ENCODE results near the gene S100A3. TPM values are rescaled to one million over a fixed set of nuclear protein-coding genes. Genes with fewer than 3 reads are reported as not detected.

S100A3 gene
- total RNA-seq, 1 experiment from 2014 or later, result 0.33 TPM

DNA sequence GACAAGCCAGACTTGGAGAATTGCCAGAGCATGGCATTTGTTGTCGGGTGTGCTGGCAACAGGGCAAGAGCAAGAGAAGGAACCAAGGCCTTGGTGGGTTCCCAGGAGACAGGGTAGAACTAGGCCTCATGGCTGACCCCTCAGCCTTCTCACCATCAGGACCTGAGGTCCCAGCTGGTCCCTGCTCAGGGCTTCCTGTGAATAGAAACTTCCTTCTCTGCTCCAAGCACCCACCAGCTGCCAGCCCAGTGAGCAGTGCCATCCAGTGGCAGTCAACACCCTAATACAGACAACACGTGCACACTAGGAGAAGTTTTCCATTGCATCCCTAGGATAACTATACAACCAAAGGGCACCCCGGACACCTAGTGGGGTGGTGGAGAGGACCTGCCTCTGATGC, 36.0 kb downstream of the S100A3 start:
- peaks cover 8% of the 10 kb centered on the region; the same call in 1 of the 2 replicates for H3K4me1 Mint-ChIP-seq
- no peak overlapping the region for H3K4me3 Mint-ChIP-seq
- POLR2A ChIA-PET, result no interaction called here
- H3K9me3 Mint-ChIP-seq, result no peaks in the 10 kb centered on the region
- no peak for TF ChIP-seq ZNF138 (CRISPR knock-in tag; conservative IDR thresholded peaks at IDR 0.05)
- no peak for TF ChIP-seq NR1H2 (CRISPR knock-in tag; IDR thresholded peaks at IDR 0.05)
- TF ChIP-seq ELF4 (CRISPR knock-in tag; IDR thresholded peaks at IDR 0.05; ENCODE audit: low read depth), result no peak
- TF ChIP-seq ETV6 (CRISPR knock-in tag; IDR thresholded peaks at IDR 0.05), result no peak
- TF ChIP-seq ZNF425 (CRISPR knock-in tag; conservative IDR thresholded peaks at IDR 0.05), result no peak
- TF ChIP-seq ZNF281 (CRISPR knock-in tag; IDR thresholded peaks at IDR 0.05), result no peak
- no peak for TF ChIP-seq EMX1 (CRISPR knock-in tag; IDR thresholded peaks at IDR 0.05)
- TF ChIP-seq TP53 (CRISPR knock-in tag; IDR thresholded peaks at IDR 0.05), result no peak
- TF ChIP-seq IRF2 (CRISPR knock-in tag; IDR thresholded peaks at IDR 0.05; ENCODE audit: borderline replicate concordance, low read depth), result no peak
- no peak for TF ChIP-seq ESRRA (CRISPR knock-in tag; IDR thresholded peaks at IDR 0.05; ENCODE audit: borderline replicate concordance)
- TF ChIP-seq JUN (CRISPR knock-in tag; IDR thresholded peaks at IDR 0.05), result no peak
- DNase-seq (ENCODE audit: low spot score), result no peak
- CTCF ChIA-PET, result interaction anchor here (1.5 to 2.3 kb wide), 2 partner anchors 18 to 114 kb away, joined by 5 to 7 read pairs; partner anchors contain the start of gene S100A13
- no peak overlapping the region for H3K27ac Mint-ChIP-seq
- peaks cover 58% of the 10 kb centered on the region for H3K27me3 Mint-ChIP-seq (ENCODE audit: low read depth)
- no peaks in the 10 kb centered on the region for H3K36me3 Mint-ChIP-seq
- no peak for ATAC-seq

- TF ChIP-seq SP1 (CRISPR knock-in tag; conservative IDR thresholded peaks at IDR 0.05) (peak; percentile 44; the same call in 1 of the 2 replicates), USF1 (CRISPR knock-in tag; IDR thresholded peaks at IDR 0.05) (peak; percentile 20; the same call in 1 of the 2 replicates), FOXK1 (CRISPR knock-in tag; IDR thresholded peaks at IDR 0.05) (no peak), CTCF (IDR thresholded peaks at IDR 0.05) (peak; percentile 81), ZNF232 (CRISPR knock-in tag; IDR thresholded peaks at IDR 0.05) (no peak)
- TF ChIP-seq, protein P1, sequence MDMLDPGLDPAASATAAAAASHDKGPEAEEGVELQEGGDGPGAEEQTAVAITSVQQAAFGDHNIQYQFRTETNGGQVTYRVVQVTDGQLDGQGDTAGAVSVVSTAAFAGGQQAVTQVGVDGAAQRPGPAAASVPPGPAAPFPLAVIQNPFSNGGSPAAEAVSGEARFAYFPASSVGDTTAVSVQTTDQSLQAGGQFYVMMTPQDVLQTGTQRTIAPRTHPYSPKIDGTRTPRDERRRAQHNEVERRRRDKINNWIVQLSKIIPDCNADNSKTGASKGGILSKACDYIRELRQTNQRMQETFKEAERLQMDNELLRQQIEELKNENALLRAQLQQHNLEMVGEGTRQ (CRISPR knock-in tag; IDR thresholded peaks at IDR 0.05), result peak; percentile 75
- TF ChIP-seq, protein P2, sequence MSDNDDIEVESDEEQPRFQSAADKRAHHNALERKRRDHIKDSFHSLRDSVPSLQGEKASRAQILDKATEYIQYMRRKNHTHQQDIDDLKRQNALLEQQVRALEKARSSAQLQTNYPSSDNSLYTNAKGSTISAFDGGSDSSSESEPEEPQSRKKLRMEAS (CRISPR knock-in tag; IDR thresholded peaks at IDR 0.05), result peak; percentile 89
- Mint-ChIP-seq H3K4me3 (no peak overlapping the region), H3K9me3 (no peaks in the 10 kb centered on the region), H3K27ac (no peak overlapping the region), H3K4me1 (peaks cover 5% of the 10 kb centered on the region; the same call in 1 of the 2 replicates), H3K36me3 (no peaks in the 10 kb centered on the region), H3K27me3 (ENCODE audit: low read depth) (peaks cover 38% of the 10 kb centered on the region)
- ChIA-PET POLR2A (interaction anchor here (1.1 kb wide), 1 partner anchor 22 kb away, joined by 4 read pairs; no protein-coding TSS in a partner anchor), CTCF (interaction anchor here (0.6 to 5.5 kb wide), 30 partner anchors 9 to 264 kb away, joined by 3 to 36 read pairs (median 5); partner anchors contain the start of genes CHTOP, NPR1, S100A1 and S100A13)
- DNase-seq (ENCODE audit: low spot score) (peak; percentile 93), ATAC-seq (peak; percentile 96)
Measured at GRCh38 chr1:153510984-153511410, 38.1 kb downstream of the S100A3 start.
